GM21390 (cell line): ENCODE measurements around the gene CDK5RAP3.

Source experiments
- ATAC-seq: cut with Tn5 transposase; IDR thresholded peaks from one replicate; pipeline ENCODE4 v1.9.1; 2021; ENCODE audit not compliant: unreplicated experiment

CDK5RAP3 gene

DNA sequence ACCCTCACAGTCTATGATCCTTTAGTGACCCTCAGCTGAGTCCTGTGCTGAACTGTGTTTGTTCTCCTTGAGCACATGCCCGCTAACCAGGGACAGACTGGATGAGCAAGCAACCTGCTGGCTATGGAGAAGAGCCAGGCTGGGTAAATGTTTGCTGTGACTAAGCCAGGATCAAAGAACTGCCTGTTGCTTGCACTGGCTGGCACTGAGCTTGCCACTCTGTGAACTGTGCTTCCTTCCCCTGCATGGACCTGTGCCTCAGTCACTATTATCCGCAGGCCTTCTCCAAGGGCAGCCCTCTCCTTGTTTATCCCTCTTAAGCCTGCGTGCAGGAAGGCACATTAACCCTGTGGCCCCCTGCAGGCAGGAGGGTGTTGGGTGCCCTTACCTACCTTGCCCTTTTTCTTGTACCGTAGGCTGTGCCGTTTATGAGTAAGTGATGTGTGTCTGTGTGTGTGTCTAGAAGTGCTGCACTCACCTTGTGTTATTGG lies 22.2 kb upstream of the CDK5RAP3 start:
- ATAC-seq, result no peak

DNA sequence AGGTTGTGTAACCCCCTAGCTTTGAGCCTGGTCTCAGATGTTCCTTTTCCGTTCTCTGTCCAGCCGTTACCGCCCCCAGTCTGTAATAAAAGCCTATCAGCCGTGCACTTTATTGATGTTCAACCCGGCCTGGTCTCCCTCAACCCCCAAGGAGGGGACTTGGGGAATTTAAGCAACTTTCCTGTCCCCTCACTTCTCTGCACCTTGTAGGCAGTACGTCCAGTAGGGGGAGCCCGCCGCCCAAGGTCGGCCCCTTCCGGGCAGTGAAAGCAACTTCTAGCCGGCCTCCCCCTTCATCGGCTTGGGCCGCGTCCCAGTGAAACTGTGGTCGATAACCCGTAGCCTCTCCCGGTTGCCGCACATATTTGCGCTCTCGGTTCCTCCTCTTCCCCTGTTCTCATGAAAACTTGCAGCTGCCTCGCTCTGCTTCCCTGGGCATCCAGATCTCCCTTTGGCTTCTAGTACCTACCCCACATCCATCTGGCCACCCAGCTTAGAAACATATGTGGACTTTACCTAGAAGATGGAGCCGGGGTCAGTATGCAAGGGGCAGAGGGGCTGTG lies 21.6 kb upstream of the CDK5RAP3 start:
- peak; percentile 59 for ATAC-seq

- peak; percentile 48 for ATAC-seq
These were observed 21.0 kb upstream of the CDK5RAP3 start for GRCh38 chr17:47949946-47950345.

DNA sequence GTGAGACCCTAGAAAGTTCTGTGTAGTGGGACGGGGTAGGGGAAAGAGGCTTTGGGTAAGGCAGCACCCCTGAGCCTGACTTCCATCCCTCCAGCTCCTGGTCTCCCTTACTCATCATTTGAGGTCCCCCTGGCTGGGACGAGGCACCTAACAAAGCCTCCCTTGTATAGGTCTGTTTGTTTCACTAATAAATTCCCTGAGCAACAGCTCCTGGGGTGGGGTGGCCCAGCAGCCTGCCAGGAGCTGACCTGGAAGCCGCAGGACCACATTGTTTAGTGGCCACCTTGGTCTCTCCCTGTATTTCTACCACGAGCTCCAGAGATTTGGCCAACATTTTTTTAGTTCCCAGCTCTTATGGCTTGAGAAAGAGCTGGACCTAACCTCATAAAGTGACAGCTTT lies 20.5 kb upstream of the CDK5RAP3 start:
- no peak for ATAC-seq

GRCh38 chr17:47952171-47953021 lies 18.5 kb upstream of the CDK5RAP3 start:
- ATAC-seq, result no peak

DNA sequence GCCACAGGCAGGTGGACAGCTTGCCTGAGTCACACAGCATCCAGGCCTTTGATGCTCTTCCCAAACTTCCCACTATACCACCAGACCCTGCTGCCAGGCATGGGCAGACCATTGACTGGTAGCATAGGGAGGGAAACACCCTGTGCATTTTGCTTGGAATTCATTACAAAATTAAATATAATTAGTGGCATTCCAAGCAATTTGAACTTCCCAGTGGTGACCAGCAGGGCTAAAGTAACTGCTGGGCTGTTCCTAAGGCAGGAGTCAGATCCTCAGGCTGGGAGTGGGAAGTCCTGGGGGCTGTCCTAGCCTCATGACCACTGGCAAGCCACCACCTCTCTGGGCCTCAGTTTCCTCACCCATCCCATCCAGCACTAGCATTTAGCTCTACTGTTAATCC lies 17.0 kb upstream of the CDK5RAP3 start:
- ATAC-seq, result no peak

GRCh38 chr17:47955497-47956461 lies 15.1 kb upstream of the CDK5RAP3 start:
- no peak for ATAC-seq

GRCh38 chr17:47956791-47957590 lies 13.9 kb upstream of the CDK5RAP3 start:
- ATAC-seq, result no peak

DNA sequence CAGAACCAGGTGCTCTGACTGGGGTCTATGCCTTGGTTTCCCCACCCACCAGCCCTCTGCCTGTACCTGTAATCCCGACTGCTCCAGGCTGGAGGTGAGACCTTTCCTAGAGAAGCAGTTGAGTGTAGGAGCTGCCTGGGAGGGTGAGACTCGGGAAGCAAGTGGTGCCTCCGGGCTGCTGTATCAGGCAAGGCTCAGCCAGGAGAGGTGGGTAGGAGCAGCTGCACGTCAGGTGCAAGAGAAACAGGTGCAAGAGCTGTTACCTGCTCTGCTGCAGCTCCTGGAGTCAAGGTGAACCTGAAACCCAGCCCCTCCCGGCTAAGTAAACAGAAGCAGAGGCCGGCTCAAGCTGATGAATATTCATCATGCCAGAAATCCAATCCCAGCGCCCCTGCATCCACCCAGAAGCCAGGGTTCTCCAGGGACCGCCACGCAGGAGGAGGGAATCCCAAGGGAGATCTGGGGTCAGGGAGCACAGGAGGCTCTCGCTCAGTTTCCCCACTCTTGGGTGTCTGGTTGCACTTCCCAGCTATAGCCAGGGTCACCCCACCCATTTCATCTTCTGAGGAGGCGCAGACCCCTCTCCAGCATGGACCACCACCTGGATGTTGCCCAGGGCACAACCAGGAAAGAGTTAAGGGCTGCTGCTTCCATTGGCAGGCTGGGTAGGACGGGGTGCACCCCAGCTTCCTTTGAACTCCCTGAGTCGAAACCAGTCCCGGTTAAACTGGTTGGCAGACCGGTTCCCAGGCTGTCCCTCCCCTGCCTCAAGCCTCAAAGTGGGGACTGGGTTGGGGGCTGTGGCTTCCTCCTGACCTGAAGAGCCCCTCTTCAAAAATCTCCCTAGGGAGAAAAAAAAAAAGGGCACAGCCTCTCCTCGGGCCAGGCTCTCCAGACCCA lies 13.1 kb upstream of the CDK5RAP3 start, which contains the start of gene PRR15L:
Gene PRR15L, minus strand, starts transcription at position 293 of the 900 bp plus-strand sequence. CDS start 4,649 bp downstream, outside the sequence.
- no peak for ATAC-seq

GRCh38 chr17:47959825-47960655 lies 10.9 kb upstream of the CDK5RAP3 start:
- no peak for ATAC-seq

DNA sequence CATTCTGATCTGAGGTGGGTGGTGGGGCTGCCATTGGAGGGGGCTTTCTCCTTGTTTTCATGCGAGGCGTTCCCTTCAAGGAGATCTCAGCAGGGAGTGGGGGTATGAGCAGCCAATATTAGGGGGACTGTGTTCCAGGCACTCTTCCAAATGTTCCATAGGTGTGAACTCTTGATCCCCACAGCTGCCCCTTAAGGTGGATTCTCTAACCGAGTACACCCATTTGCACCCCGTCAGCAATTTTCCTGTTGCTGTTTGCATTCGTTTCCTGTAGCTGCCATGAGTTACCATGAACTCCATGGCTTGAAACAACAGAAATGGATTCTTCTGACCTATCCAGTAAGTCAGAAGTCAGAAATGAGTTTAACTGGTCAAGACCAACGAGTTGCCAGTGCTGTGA lies 9.5 kb upstream of the CDK5RAP3 start:
- no peak for ATAC-seq

DNA sequence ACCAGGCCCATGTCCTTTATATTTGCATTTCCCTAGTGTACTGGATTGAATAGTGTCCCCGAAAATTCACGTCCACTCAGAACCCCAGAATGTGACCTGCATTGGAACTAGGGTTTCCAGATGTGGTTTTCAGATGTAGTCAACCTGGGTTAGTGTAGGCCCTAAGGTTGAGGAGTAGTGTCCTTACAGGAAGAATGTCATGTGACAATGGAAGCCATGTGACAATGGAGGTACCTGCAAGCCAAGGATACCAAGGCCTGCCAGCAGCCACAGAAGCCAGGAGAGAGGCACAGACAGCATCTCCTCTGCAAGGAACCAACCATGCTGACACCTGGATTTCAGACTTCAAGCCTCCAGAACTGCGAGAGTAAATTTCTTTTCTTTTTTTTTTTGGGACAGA lies 8.0 kb upstream of the CDK5RAP3 start:
- ATAC-seq, result no peak

DNA sequence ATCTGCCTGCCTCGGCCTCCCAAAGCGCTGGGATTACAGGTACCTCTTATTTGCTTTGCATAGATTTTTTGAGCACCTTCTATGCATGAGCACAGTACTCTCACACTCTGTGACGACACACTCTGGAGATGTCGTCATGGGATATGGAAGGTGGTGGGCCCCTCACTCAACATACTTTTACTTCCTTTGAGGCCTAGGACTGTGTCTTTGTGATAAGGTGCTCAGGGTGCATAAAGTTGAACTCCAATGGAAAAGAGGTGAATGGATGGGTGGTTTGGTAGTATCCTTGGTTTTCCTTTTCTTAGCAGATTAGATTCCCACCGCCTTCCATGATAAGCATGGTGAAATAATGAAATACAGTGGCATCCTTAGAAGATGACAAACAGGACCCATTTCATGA lies 6.1 kb upstream of the CDK5RAP3 start:
- no peak for ATAC-seq

- no peak for ATAC-seq
These were observed 4.8 kb upstream of the CDK5RAP3 start for GRCh38 chr17:47966079-47966519.

GRCh38 chr17:47967607-47968252 lies 3.2 kb upstream of the CDK5RAP3 start:
- no peak for ATAC-seq

- ATAC-seq, result no peak
These were observed 2.1 kb upstream of the CDK5RAP3 start for GRCh38 chr17:47968836-47969235.

DNA sequence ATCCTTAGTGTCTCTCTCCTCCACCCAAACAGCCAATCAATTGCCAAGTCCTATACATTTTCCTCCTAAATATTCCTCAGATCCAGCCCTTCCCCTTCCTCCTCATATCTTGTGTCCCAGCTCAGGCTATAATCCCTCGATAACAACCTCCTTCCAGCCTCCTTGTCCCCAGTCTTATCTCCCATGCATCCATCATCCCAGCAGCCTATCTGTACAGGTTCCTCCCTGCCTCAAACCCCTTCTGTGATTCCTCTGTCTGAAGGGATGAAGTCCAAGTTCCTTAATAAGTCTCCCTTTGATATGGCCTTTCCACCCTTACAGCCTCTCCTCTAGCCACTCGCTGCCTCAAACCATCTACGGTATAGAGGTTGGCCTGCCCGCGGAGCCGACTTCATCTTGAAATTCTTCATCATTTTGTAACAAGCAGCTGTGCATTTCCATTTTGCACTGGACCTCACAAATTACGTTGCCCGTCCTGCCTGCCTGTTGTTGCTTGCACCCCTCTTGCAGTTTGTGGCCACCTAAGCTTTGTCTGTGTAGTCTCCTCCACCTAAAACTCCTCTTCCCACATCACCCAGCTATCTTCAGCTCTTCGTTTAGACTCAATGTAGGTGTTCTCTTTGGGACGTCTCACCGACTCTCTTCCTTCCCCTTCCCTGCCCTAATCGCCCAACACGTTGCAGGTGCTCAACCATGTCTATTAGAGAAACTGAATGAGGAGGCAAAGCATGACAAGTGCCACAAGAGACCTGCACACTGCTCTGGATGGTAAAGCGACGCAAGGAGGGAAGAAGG lies 786 bp upstream of the CDK5RAP3 start:
- ATAC-seq, result no peak
